GM12873 (cell line): ENCODE results near the gene KDM5A.

Experiments used
- TF ChIP-seq, protein P1 (sequence below): IDR thresholded peaks from 2 replicates; pipeline ENCODE4 v1.5.1; 2012; ENCODE audit warnings: low read depth, mild to moderate bottlenecking, moderate library complexity, low read length, control low read depth; ENCODE audit not compliant: insufficient read depth; ENCODE audit errors: missing control alignments

KDM5A gene

DNA sequence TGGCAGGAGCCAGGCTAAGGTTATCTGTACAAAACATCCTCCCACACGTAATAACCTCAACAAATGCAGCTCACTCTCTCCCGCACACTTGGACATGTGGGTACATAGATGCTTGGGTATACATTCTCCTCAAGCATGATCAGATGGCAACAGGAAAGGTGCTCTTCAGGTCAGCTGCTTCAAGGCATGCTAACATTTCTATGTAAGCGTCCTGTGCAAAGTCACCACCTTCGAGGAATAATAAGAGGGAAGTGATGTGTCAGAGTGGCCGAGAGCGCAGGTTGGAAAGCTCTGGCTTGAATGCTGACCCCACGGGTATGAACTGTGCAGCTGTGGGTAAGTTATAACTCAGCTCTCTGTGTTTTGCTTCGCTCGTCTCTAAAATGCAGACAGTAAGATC is 151.0 kb downstream of the KDM5A start:
- TF ChIP-seq, protein P1, sequence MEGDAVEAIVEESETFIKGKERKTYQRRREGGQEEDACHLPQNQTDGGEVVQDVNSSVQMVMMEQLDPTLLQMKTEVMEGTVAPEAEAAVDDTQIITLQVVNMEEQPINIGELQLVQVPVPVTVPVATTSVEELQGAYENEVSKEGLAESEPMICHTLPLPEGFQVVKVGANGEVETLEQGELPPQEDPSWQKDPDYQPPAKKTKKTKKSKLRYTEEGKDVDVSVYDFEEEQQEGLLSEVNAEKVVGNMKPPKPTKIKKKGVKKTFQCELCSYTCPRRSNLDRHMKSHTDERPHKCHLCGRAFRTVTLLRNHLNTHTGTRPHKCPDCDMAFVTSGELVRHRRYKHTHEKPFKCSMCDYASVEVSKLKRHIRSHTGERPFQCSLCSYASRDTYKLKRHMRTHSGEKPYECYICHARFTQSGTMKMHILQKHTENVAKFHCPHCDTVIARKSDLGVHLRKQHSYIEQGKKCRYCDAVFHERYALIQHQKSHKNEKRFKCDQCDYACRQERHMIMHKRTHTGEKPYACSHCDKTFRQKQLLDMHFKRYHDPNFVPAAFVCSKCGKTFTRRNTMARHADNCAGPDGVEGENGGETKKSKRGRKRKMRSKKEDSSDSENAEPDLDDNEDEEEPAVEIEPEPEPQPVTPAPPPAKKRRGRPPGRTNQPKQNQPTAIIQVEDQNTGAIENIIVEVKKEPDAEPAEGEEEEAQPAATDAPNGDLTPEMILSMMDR, result no peak

DNA sequence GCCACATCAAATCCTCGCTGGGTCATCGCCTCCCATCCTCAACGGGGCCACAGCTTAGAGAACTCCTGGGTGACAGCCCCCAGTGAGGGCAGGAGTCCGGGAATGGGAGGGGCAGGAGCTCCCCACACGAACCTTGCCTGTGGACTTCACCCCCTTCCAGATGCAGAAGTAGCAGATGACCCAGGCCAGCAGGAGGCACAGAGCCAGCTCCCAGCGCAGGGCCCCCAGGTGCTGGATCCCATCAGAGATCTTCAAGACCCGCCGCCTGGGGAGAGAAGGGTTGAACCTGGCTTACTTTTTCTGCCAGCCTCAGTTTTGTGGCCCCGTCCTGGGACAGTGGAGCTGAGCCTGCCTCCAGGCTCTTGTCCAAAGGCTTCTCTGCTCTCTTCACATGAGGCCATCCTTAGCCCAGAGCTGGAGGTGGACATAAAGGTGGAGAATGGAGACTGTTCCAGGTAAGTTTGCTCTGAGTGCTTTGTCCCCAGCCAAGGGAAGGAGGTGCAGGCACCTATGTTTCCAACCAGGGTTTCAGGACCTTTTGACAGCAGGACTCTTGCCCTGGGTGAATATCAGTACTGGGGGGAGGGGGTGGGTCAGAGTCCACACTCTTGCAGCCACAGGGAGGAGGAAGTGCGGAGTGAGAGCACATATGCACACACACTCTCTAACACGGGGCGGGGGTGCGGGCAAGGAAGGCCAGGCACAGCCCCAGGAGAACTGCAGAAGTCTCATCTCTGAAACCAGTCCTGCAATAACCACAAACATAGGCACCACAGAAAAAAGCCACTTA is 151.9 kb downstream of the KDM5A start:
- TF ChIP-seq, protein P1, result no peak

DNA sequence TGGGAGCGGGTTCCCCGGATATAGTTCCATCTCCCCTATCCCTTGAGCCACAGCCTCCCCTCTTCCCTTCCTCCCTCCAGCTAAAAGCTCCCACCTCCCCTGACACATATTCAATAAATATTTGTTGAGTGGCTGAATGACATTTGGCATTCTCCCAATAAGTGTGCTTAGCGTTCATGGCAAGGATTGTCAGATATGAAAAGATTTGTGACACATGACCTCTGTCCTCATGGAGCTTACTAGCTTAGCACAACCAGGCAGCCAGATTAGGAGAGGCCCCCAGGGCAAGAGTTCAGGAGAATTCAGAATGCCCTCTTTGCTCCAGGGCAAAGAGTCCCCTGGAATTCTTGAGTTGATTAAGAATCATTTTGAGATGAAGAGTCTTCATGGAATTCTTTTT is 152.7 kb downstream of the KDM5A start:
- TF ChIP-seq, protein P1, result no peak

DNA sequence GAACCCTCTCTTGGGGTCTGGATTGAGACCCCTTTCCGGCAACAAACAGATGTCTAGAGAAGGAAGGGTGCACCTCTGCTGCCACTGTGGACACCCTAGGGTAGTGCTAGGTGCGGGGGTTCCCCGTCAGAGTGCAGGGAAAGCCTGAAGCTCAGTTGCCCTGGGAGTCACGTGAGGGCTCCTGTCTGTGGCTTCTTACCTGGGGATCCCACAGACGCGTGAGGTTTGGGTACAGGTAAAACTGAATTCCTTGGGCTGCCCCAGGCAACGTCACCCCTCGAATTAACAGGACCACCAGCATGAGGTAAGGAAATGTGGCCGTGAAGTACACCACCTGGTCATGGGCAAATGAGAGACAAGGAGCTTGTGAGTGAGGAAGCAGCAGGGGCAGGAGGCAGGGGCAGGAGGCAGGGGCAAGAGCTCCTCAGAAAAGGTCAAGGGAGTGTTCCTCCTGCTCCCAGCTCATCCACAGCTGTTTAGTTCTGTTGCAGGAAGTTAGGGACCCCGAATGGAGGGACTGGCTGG is 154.2 kb downstream of the KDM5A start:
- TF ChIP-seq, protein P1, result no peak

DNA sequence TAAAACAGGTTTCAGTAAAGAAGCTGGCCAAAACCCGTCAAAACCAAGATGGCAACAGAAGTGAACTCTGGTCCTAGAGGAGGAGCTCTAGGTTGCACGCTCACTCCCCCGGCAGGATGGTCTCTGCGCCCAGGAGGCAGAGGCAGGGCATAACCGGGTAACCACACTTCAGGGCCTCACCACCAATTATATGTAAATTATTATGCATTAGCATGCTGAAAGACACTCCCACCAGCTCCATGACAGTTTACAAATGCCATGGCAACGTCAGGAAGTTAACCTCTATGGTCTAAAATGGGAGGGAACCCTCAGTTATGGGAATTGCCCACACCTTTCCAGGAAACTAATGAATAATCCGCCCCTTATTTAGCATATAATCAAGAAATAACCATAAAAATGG is 155.1 kb downstream of the KDM5A start:
- TF ChIP-seq, protein P1, result no peak

DNA sequence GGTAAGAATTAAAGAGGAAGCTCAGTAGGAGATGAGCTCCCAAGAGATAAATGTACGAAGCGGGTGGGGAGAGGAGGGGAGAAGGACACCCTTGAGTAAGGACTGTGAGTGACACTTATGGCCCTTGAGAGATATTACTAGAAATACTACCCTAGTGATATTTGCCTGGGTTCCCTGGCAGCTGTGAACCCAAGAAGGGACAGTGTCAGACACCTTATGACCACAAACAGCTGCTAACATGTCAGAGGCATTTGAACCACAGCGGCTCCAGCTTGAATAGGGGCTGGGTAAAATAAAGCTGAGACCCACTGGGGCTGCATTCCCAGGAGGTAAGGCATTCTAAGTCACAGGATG is 155.5 kb downstream of the KDM5A start:
- TF ChIP-seq, protein P1, result no peak

- TF ChIP-seq, protein P1, result no peak
These were observed 156.1 kb downstream of the KDM5A start for GRCh38 chr12:232731-233614.
